Stimulated activated CD8-positive, alpha-beta memory T cell treated with anti-CD3 and anti-CD28 coated beads, Interleukin-15, amount 100 ng/mL, for 48 hours (primary cell): Measurements from ENCODE around the gene PAM16.

ENCODE experiments used
- DNase-seq, 2 donors: peaks; one replicate each; pipeline ENCODE4 v3.0.0-alpha.2; 2020; ENCODE audit warnings: low read depth in 2 of 2

PAM16 gene

GRCh38 chr16:4298761-4299522 is 52.2 kb downstream of the PAM16 start:
- DNase-seq = no peak

DNA sequence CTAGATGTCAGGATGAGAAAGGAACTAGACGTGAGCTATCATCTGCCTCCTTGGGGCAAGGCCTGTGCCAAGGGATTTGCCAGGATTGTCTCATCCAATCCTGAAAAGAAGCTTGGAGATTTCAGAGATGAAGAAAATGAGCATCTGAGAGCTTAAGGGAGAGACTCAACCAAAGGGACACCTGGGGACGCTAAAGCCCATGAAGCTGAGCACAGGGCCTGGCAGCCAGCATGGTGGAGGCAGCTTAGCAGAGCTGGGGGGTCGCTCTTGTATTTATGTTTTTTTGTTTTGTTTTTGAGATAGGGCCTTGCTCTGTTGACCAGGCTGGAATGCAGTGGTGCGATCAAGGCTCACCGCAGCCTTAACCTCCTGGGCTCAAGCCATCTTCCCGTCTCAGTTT is 53.6 kb downstream of the PAM16 start:
- no peak for DNase-seq

GRCh38 chr16:4295581-4295980 is 55.5 kb downstream of the PAM16 start:
- no peak for DNase-seq

- DNase-seq = no peak
Observed at GRCh38 chr16:4293822-4294457, 57.2 kb downstream of the PAM16 start.

DNA sequence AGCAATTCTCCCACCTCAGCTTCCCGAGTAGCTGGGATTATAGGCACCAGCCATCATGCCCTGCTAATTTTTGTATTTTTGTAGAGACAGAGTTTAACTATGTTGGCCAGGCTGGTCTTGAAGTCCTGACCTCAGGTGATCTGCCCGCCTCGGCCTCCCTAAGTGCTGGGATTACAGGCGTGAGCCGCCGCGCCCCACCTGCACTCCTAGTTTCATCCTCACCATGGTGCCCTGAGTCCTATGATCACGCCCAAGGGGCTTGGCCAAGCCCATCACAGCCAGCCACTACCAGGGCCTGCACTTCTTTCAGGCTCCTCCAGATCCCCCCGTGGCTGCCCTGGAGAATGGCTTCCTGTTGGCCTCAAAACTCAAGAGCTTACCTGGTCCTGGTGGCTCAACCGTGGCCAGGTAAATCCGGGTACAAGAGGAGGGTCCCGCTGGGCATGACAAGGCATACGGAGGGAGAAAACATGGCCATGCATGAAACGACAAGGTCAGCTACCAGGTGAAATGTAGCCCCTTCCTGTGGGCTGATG is 57.9 kb downstream of the PAM16 start:
- DNase-seq = no peak

GRCh38 chr16:4291699-4292098 is 59.4 kb downstream of the PAM16 start:
- DNase-seq = no peak
